HG03460 (cell line): ENCODE results near the gene GRK1.

ENCODE experiments used
- ATAC-seq: cut with Tn5 transposase; IDR thresholded peaks from one replicate; pipeline ENCODE4 v1.9.1; 2021; ENCODE audit not compliant: unreplicated experiment

The GRK1 gene

DNA sequence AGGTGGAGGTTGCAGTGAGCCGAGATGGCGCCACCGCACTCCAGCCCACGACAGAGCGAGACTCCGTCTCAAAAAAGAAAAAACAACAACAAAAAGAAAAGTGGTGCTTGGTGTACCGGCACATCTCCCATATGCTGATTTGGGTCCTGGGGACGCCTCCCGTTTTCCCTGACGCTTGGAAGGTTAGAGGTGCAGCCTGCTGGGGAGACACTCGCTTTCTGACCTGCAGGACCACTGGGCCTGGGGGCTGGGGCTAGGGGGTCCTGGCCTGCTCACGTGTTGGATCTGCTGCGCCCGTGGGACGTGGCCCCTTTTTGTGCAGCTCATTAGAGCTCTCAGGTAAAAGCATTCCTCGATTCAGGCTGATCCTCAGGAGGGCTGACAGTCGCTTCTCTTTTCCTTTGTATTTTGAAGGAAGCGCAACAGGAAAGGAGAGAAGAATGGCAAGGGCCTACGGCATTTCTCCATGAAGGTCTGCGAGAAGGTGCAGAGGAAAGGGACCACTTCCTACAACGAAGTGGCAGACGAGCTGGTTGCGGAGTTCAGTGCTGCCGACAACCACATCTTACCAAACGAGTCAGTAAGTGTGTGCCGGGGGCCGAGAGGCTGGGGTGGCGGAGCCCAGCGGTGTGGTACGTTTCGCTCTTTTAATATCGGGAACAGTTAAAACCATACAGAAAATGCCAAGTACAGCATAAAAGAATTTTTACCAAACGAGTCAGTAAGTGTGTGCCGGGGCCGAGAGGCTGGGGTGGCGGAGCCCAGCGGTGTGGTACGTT lies 34.1 kb upstream of the GRK1 start:
- ATAC-seq: no peak

DNA sequence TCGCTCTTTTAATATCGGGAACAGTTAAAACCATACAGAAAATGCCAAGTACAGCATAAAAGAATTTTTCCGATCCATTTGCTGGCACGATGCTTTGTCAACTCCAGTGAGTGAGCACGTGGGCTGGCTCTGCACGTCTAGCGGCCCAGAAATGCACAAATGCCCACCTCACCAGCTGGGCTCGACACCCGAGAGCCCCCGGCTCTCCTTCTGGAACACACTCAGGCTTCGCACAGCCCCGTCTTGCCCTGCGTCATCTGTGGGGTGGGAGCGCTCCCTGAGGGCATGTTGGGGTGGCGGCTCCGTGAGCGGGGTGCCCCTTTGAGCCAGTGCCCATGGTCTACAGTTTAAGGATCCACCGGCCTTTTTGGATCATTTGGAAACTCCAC lies 33.5 kb upstream of the GRK1 start:
- ATAC-seq: no peak

DNA sequence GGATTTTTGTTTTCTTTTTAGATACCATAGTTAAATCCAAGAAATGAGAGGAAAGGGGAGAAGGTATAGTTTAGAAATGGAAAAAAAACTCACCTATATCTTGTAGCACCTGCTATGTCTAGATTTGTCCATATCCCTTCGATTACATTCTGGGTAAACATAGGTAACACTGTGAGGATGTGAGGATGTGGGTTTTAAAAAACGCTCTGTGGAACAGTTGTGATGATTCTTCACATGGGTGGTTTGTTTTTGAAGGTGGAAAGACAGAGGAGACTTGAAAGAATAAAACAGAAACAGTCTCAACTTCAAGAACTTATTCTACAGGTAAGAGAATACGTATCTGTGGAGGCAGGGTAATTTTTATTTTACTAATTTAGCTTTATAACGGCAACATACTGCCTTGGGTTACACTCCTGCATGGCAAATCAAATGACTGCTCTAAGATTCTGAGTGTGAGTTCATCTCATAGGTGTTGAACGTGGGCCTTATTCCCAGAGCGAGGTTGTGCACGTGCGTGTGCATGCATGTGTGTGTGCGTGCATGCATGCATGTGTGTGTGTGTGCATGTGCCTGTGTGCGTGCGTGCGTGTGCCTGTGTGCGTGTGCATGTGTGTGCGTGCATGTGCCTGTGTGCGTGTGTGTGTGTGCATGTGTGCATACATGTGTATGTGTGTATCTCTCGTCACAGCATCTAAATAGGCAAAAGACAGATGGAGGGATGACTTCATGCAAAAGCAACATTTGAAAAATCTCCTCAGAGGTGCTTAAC lies 32.6 kb upstream of the GRK1 start:
- no peak for ATAC-seq

DNA sequence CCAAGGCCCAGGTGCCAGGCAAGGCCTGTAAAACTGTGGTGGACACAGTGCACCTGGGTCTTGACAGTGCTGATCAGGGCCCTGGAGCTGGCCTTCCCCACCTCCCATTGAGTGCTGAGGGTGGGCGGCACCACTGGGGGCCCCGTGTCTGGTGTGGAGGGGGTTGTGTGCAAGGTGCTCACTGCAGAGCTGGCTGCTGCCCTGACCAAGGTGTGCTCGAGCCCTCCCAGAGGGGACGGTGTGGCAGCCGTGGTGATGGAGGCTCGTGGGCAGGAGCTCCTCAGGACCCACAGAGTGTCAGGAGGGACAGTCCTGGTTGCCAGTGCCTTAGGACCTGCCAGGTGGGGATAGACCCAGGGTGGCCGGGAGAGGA lies 32.0 kb upstream of the GRK1 start:
- ATAC-seq: no peak

DNA sequence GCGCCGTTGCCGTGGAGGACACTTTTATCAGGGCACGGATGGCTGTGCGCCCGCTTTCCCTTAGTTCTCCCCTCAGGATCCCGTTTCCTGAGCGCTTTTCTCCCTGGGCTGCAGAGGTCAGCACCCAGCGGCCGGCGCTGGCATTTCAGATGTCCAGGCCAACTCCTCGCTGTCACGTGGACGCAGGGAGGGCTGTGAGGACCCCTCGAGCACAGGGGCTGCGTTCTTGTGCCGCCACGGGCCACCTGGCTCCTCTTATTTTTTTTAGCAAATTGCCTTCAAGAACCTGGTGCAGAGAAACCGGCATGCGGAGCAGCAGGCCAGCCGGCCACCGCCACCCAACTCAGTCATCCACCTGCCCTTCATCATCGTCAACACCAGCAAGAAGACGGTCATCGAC lies 31.3 kb upstream of the GRK1 start:
- ATAC-seq: no peak

DNA sequence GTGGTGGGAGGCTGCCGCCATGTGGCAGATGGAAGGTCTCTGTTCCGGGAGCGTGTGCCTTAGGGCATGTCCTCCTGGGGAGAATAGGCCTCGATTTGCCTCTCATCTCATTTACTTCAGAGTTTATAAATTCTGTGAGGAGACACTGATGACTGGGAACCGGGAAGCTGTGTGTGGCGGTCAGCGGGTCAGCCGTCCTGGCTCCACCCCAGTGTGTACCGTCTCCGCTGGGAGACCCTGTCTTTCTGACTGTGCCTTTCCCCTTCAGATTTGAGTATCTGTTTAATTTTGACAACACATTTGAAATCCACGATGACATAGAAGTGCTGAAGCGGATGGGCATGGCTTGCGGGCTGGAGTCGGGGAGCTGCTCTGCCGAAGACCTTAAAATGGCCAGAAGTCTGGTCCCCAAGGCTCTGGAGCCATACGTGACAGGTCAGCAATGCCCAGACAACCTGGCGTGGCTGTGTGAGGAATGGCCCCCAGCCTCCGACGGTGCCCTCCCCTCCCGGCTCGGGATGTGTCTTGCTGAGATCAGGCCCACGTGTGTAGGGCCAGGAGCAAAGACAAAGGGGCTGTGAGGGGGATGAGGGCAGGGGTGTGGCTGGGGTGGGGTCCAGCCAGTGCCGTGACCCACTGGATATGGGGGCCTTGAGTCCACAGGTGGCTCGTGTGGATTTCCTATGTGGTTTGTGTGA lies 30.6 kb upstream of the GRK1 start:
- no peak for ATAC-seq

DNA sequence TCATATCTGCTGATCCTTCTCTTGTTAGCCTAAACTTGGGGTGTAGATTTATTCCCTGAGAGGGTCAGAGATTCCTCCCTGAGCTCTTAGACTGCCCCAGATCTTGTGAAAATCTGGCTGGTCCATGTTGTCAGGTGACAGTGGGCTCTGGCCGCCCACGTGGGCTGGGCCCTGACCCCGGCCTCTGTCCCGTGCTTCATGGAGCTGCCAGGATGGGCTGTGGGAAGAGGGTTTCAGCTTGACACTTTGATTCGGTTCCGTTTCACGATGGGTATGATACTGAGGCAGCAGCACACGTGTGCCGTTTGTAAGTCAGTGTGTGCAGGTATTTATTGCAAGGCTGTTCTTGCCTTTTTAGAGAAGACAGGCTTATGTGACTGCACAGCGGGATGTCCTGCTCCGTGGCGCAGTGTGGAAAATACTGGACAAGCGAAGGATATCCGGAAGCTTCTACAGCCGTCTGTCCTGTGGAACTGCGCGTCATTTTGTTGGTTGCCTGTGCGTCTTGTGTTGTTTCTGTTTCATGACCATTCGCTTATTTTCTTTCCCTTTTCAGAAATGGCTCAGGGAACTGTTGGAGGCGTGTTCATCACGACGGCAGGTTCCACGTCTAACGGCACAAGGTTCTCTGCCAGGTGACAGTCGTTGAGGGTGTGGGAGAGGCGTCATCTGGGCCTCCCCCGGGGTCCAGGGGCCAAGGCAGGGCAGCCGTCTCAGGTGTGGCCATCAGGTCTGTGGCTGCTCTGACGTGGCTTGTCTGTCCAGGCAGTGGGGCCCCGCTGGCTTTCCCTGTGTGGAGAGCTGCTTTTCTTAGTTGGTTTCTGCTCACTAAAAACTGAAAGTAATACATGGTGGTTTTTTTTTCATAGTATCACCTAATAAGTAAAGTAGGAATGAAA lies 29.5 kb upstream of the GRK1 start:
- no peak for ATAC-seq

DNA sequence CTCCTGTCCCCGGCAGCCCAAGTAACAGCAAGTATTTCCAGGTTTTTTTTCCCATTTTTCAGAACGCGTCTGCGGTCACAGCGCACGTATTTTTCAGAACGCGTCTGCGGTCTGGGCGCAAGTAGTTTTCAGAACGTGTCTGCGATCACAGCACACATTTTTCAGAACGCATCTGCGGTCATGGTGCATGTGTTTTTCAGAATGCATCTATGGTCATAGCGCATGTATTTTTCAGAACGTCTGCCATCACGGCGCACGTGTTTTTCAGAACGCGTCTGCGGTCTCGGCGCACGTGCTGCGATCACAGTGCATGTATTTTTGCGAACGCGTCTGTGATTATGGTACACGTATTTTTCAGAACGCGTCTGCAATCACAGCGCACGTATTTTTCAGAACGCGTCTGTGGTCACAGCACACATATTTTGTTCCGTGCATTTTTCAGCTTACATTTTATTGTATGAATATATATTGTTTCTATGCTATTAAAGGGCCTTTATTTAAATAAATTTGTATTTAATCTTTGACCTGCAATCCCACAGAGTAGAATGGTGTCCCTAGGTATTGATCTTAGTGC lies 28.8 kb upstream of the GRK1 start:
- ATAC-seq: no peak

DNA sequence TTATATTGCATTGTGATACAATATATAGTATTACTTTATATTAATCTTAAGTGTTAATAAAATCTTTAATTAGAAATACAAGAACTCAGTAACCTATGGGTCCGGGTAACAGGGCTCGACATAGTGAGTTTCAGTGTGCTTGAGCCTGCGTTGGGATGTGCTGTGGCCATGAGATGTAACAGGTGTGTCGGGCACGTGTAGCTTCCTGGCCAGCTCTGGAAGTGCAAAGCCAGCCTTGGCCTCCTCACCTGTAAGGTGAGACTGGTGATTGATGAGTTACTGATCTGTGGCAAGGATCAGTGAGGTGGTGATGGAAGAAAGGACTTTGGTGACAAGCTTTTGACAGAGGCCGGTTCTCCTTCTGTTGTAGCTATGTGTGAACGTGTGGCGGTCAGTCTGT lies 28.2 kb upstream of the GRK1 start:
- ATAC-seq: no peak

DNA sequence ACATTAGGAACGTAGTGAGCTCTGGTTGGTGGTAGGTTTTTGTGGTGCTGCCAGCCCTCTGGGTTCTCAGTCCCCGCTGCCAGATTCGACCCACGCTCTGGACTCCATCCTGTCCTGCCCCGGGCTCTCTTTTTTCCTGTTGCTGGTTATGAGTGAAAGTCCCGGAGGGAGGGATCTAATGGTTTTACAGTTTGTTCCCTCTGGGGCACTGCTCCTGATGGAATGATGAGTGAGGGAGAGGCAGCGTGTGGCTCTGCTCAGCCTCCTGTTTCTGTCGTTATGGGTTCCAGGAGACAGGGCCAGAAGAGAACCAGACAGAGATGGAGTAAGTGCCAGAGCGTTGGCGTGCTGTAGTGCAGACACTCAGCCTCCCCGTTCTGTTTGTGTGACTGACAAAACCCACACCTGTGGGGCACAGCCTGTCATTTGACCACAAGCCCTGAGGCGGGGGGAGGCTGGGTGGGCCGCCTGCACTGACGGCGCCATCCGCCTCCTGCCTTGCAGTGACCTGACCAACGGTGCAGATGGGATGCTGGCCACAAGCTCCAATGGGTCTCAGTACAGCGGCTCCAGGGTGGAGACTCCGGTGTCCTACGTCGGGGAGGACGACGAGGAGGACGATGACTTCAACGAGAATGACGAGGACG lies 27.3 kb upstream of the GRK1 start:
- no peak for ATAC-seq

DNA sequence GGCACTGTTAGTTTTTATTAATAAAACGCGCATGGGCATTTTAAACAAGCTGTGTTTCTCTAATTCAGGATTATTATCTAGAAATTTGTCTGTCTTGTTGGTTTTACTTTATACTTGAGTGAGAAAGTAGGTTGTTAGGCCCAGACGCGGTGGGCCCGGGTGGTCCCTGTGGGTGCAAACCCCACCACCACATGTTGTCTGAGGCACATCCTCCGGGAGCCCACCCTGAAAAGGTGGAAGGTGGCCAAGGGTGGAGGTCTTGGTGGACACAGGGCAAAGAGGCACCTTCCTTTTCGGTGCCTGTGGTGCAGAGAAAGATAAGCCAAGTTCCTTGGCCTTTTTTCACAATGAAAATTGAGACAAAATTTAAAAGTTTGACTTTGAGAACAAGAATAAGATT lies 25.6 kb upstream of the GRK1 start:
- no peak for ATAC-seq

DNA sequence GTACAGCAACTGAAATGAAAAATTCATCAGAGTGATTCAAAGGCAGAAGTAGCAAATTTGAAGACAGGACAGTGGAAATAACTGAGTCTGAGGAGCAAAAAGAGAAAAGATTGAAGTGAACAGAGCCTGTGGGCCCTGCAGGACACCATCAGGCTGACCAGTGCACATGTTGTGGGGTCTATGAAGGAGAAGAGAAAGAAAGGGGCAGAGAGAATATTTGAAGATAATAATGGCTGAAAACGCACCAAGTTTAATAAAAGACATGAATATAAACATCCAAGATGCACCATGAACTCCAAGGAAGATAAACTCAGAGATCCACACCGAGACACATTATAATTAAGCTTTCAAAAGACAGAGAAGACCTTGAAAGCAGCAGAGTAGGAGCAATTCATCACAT lies 24.5 kb upstream of the GRK1 start:
- no peak for ATAC-seq

DNA sequence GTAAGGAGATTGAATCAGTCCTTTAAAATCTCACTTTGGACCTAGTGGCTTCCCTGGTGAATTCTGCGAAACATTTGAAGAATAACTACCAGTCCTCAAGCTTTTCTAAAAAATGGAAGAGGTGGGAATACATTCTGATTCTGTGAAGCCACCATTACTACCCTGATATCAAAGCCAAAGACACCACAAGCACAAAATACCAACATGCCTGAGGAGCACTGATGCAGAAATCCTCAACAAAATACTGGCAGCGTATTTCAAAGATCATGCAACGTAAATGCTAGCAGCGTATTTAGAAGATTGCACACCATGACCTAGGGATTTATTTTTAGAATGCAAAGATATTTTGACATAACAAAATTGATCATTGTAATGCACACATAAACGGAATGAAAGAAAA lies 23.4 kb upstream of the GRK1 start:
- no peak for ATAC-seq

DNA sequence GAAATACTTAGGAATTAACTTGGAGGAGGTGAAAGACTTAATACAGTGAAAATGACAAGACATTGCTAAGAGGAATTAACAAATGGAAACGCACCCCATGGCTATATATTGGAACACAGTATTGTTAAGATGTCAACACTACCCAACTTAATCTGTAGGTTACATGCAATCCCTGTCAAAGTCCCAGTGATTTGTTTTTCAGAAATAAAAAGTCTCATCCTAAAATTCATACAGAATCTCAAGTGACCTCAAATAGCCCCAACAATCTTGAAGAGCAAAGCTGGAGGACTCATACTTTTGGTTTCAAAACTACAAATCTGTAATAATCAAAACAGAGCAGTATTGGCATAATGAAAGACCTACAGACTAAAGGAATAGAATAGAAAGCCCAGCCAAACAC lies 22.2 kb upstream of the GRK1 start:
- no peak for ATAC-seq

DNA sequence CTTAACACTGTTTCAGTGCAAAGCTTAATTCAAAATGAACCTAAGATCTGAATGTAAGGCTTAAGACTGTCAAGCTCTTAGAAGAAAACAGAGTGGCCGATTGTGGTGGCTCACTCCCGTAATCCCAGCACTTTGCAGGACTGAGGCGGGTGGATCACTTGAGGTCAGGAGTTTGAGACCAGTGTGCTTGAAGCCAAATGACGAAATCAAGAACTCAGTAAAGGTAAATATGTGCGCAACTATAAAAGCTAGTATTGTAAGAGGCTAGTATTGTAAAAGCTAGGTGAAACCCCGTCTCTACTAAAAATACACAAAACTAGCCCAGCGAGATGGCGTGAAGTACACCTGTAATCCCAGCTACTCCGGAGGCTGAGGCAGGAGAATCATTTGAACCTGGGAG lies 21.7 kb upstream of the GRK1 start:
- ATAC-seq: no peak

DNA sequence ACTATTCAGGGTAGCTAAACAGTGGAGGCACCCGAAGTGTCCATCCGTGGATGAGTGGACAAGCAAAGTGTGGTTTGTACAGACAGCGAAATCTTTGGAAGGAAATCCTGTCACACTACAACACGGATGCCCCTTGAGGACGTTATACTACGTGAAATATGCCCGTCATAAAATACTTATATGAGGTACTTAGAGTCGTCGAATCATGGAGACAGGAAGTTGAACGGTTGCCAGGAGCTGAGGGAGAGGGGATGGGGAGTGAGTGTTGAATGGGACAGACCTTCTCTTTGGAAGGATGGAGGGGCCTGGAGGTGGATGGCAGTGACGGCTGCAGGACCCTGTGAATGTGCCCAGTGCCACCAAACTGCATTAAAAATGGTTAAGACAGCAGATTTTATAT lies 20.6 kb upstream of the GRK1 start:
- no peak for ATAC-seq

DNA sequence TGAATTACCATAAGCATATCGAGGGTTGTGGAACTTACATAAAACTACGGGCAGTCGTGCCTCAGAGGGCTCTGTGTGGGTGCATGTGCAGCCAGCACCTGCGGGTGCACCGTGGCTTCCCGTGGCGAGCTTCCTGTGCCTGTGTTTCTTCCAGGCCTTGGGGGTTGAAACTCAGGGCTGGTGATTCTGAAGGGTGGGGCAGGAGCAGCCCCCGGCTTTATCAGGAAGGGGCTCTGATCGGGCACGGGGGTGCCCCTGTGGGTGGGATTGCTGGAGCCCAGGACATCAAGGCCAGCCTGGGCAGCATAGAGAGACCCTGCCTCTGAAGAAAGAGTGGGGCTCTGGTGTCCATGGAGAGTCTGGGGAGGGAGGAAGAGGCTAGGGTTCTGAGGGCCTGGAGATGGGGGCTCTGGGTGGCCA lies 20.1 kb upstream of the GRK1 start:
- ATAC-seq: no peak

DNA sequence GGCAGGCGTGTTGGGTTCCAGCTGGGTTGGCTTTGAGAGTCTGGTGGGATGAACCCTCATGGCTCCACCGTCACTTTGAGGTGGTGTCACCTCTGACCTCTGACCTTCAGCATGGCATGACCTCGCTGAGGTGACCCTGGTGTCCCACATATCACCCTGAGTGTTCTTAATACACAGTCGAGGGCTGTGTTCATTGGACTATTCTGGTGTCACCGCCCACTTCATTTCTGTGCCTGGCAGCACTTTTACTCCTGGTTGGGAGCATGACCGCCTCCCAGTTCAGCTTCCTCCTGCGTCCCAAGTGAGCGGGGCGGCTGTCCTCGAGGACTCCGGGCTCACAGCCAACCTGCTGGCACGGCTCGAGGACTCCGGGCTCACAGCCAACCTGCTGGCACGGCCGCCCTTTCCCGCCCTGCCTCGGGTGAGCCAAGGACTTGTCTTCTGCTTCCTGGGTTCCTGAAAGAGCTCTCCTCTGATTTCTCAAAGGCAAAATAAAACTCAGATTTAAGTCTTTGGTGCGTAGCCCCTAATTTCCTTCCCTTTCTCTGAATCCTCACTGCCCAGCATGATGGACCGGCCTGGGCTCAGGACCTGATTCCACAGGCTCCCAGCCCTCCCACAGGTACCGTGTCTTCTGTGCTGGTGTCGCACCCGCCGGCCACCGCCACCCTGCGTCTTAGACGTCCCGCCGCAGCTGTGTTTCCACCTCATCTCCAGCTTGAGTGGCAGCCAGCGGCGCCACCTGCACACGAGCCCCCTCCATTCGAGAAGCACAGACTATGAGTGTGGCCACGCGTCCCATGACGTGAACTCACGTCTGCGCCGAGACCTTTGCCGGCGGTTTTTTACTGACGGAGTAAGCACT lies 19.4 kb upstream of the GRK1 start:
- no peak for ATAC-seq

DNA sequence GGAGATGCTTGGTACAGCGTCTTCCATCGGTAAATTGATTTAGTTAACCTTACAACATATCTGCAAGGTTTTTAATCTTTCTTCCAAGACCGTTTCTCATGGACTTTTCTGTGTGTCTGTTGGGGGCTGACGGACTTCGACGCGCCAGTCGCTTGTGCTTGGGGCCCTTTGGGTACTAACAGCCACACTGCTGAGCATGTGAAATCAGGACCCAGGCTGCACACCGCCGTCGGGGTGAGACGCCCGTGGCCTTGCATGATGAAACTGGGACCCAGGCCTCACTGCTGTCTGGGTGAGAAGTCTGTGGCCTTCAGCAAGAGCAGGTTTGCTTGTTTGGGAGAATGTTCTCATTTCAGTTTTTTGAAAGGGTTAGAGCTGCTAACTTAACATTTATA lies 18.8 kb upstream of the GRK1 start:
- no peak for ATAC-seq
